GM12865 (cell line): ENCODE measurements around the gene LGI1.

Experiments used
- DNase-seq: peaks from one replicate; pipeline ENCODE4 v3.0.0; 2010; ENCODE audit warnings: low read depth
- H3K4me3 ChIP-seq: 2 replicates; pipeline ENCODE4 v1.5.1; 2011; ENCODE audit warnings: mild to moderate bottlenecking, low read depth, low read length, control low read depth
- CTCF ChIP-seq: IDR thresholded peaks from 2 replicates; pipeline ENCODE4 v1.5.1; 2011; ENCODE audit warnings: low read length, control low read depth, low read depth, inconsistent platforms; ENCODE audit not compliant: insufficient read depth; ENCODE audit errors: missing control alignments

LGI1 gene

GRCh38 chr10:93813507-93814465 lies 56.0 kb downstream of the LGI1 start:
- no peak overlapping the region for H3K4me3 ChIP-seq
- peak; percentile 63 for DNase-seq
- peak; percentile 73 for TF ChIP-seq CTCF

- H3K4me3 ChIP-seq = no peak overlapping the region
- peak; percentile 8 for DNase-seq
- TF ChIP-seq CTCF = no peak
Observed at GRCh38 chr10:93815304-93816096, 57.8 kb downstream of the LGI1 start.

GRCh38 chr10:93816123-93816747 lies 58.5 kb downstream of the LGI1 start:
- no peak overlapping the region for H3K4me3 ChIP-seq
- DNase-seq = peak; percentile 44
- peak; percentile 61 for TF ChIP-seq CTCF

GRCh38 chr10:93818086-93818485 lies 60.4 kb downstream of the LGI1 start:
- no peak for DNase-seq
- TF ChIP-seq CTCF = no peak
- H3K4me3 ChIP-seq = no peak overlapping the region

- DNase-seq = no peak
- TF ChIP-seq CTCF = no peak
- H3K4me3 ChIP-seq = no peak overlapping the region
Observed at GRCh38 chr10:93819520-93819919, 61.8 kb downstream of the LGI1 start.

GRCh38 chr10:93820434-93820833 lies 62.7 kb downstream of the LGI1 start:
- no peak overlapping the region for H3K4me3 ChIP-seq
- no peak for DNase-seq
- TF ChIP-seq CTCF = no peak
